SK-N-SH (cell line): Measurements from ENCODE around the gene PCGF2. TPM values are rescaled to one million over a fixed set of nuclear protein-coding genes. Genes with fewer than 3 reads are reported as not detected.
A peak's percentile ranks its signal among the peaks of the same experiment; 100 is the strongest.

ENCODE experiments used
- CTCF ChIA-PET: fragments of 300-600, 350-600 bp; formaldehyde crosslinking; extraction: SDS; loops from one replicate; lab custom pipeline; 2021; lab: Yijun Ruan, JAX
- POLR2A ChIA-PET: fragments of 350-600 bp; sonication (Branson Sonifier 250); formaldehyde crosslinking; extraction: SDS; loops from one replicate; lab custom pipeline; 2020; ENCODE audit warnings: antibody characterized with exemption, inconsistent platforms; lab: Yijun Ruan, JAX
- DNase-seq: peaks from one replicate; pipeline ENCODE4 v3.0.0; 2012
- H2AFZ ChIP-seq: fragments of 200-600 bp; sonication (generic); 2 replicates; pipeline ENCODE4 v1.8.1; 2016; ENCODE audit warnings: antibody characterized with exemption, mild to moderate bottlenecking, low read depth
- H3F3A ChIP-seq: fragments of 200-600 bp; sonication (generic); replicated peaks from 2 replicates; pipeline ENCODE3; 2016; ENCODE audit warnings: antibody characterized with exemption, mild to moderate bottlenecking; ENCODE audit not compliant: insufficient read depth
- H3K27ac ChIP-seq, 2 experiments: fragments of 200-500 bp in 1 of 2; fragments of 200-600 bp in 1 of 2; sonication (Bioruptor generic) in 1 of 2; sonication (generic), shearing (Covaris generic) in 1 of 2; 2 replicates each; pipeline versions ENCODE4 v1.5.1 to v1.6.1; 2014 to 2016; ENCODE audit warnings: low read depth in 2 of 2, inconsistent platforms in 1 of 2, low read length in 1 of 2, mild to moderate bottlenecking in 1 of 2, mixed read lengths in 1 of 2
- H3K27me3 ChIP-seq: fragments of 200-600 bp; sonication (generic), shearing (Covaris generic); 2 replicates; pipeline ENCODE4 v1.6.1; 2016; ENCODE audit warnings: mixed run types; ENCODE audit not compliant: insufficient read depth
- H3K36me3 ChIP-seq, 2 experiments: fragments of 200-500 bp in 1 of 2; fragments of 200-600 bp in 1 of 2; sonication (Bioruptor generic) in 1 of 2; sonication (generic) in 1 of 2; replicated peaks in 1 of 2; 2 replicates each; pipeline versions ENCODE3 to v1.5.1; 2014 to 2016; ENCODE audit warnings: low read length in 1 of 2, mild to moderate bottlenecking in 1 of 2; ENCODE audit not compliant: insufficient read depth in 2 of 2, control insufficient read depth in 1 of 2
- H3K4me1 ChIP-seq, 2 experiments: fragments of 200-500 bp in 1 of 2; fragments of 200-600 bp in 1 of 2; sonication (Bioruptor generic) in 1 of 2; sonication (generic), shearing (Covaris generic) in 1 of 2; 2 replicates each; pipeline versions ENCODE4 v1.5.1 to v1.6.1; 2014 to 2016; ENCODE audit warnings: low read depth in 1 of 2, low read length in 1 of 2, mixed run types in 1 of 2; ENCODE audit not compliant: insufficient read depth in 2 of 2, control insufficient read depth in 1 of 2
- H3K4me2 ChIP-seq: fragments of 200-600 bp; sonication (generic), shearing (Covaris generic); 2 replicates; pipeline ENCODE4 v1.6.1; 2017; ENCODE audit warnings: mixed run types
- H3K4me3 ChIP-seq, 2 experiments: fragments of 200-500 bp in 1 of 2; fragments of 200-600 bp in 1 of 2; sonication (Bioruptor generic) in 1 of 2; sonication (generic), shearing (Covaris generic) in 1 of 2; 2 replicates each; pipeline versions ENCODE4 v1.5.1 to v1.8.1; 2014 to 2016; ENCODE audit warnings: low read depth in 2 of 2, inconsistent platforms in 1 of 2, low read length in 1 of 2, mild to moderate bottlenecking in 1 of 2, mixed read lengths in 1 of 2, moderate library complexity in 1 of 2
- H3K79me2 ChIP-seq: fragments of 200-600 bp; sonication (generic); 2 replicates; pipeline ENCODE4 v1.8.1; 2017; ENCODE audit warnings: mild to moderate bottlenecking; ENCODE audit not compliant: insufficient read depth
- H3K9ac ChIP-seq: fragments of 200-600 bp; sonication (generic); 2 replicates; pipeline ENCODE4 v1.6.1; 2017; ENCODE audit warnings: mixed run types
- H3K9me2 ChIP-seq: fragments of 200-600 bp; sonication (generic); 2 replicates; pipeline ENCODE4 v1.6.1; 2017; ENCODE audit warnings: mixed run types
- H3K9me3 ChIP-seq: fragments of 200-600 bp; sonication (generic); 2 replicates; pipeline ENCODE4 v1.6.1; 2017; ENCODE audit warnings: mixed run types, mild to moderate bottlenecking, moderate library complexity
- H4K20me1 ChIP-seq: fragments of 200-600 bp; sonication (generic); 2 replicates; pipeline ENCODE4 v1.6.1; 2017; ENCODE audit warnings: mild to moderate bottlenecking, mixed run types; ENCODE audit not compliant: insufficient read depth
- ELF1 ChIP-seq: IDR thresholded peaks from 2 replicates; pipeline ENCODE4 v1.4.0; 2012
- FOSL2 ChIP-seq: IDR thresholded peaks from 2 replicates; pipeline ENCODE4 v1.4.0; 2012; ENCODE audit warnings: low read depth, mild to moderate bottlenecking, moderate library complexity, borderline replicate concordance
- GABPA ChIP-seq: IDR thresholded peaks from 2 replicates; pipeline ENCODE4 v1.4.0; 2012; ENCODE audit warnings: low read depth, mild to moderate bottlenecking
- MEF2A ChIP-seq: IDR thresholded peaks from 2 replicates; pipeline ENCODE4 v1.4.0; 2012; ENCODE audit warnings: low read depth, borderline replicate concordance
- NFIC ChIP-seq: IDR thresholded peaks from 2 replicates; pipeline ENCODE4 v1.4.0; 2012; ENCODE audit warnings: borderline replicate concordance
- NRF1 ChIP-seq: IDR thresholded peaks from 2 replicates; pipeline ENCODE4 v1.6.1; 2012; ENCODE audit warnings: low read depth, mild to moderate bottlenecking, low read length
- RAD21 ChIP-seq: IDR thresholded peaks from 2 replicates; pipeline ENCODE4 v1.6.1; 2012; ENCODE audit warnings: mild to moderate bottlenecking, low read length
- RCOR1 ChIP-seq: fragments of 150-350 bp; IDR thresholded peaks from 2 replicates; pipeline ENCODE4 v1.6.1; 2017; ENCODE audit warnings: antibody characterized with exemption, low read length
- RXRA ChIP-seq: IDR thresholded peaks from 2 replicates; pipeline ENCODE4 v1.4.0; 2012; ENCODE audit warnings: low read depth, mild to moderate bottlenecking, borderline replicate concordance
- SIN3A ChIP-seq: IDR thresholded peaks from 2 replicates; pipeline ENCODE4 v1.6.1; 2012; ENCODE audit warnings: low read depth, mild to moderate bottlenecking, low read length, moderate library complexity, borderline replicate concordance
- SMC3 ChIP-seq: IDR thresholded peaks from 2 replicates; pipeline ENCODE4 v1.6.1; 2012; ENCODE audit warnings: low read depth, low read length, improper control_type of control experiment
- TAF1 ChIP-seq: IDR thresholded peaks from 2 replicates; pipeline ENCODE4 v1.6.1; 2012; ENCODE audit warnings: low read depth, mild to moderate bottlenecking, low read length, moderate library complexity, borderline replicate concordance
- TCF12 ChIP-seq: IDR thresholded peaks from 2 replicates; pipeline ENCODE4 v1.4.0; 2012
- TEAD4 ChIP-seq: IDR thresholded peaks from 2 replicates; pipeline ENCODE4 v1.4.0; 2012; ENCODE audit warnings: mild to moderate bottlenecking, borderline replicate concordance; ENCODE audit not compliant: insufficient read depth
- WGBS: methylation state at CpG from one replicate; pipeline ENCODE4 v1.1.6; 2017; ENCODE audit warnings: low lambda C conversion rate; 5-methylcytosine and 5-hydroxymethylcytosine counted together
- polyA plus RNA-seq, 3 experiments: library from polyadenylated mRNA; depleted of rRNA; stranded (reverse); fragments of >200 nt; gene quantifications; 2 replicates each; pipeline ENCODE4 v1.2.3, GENCODE V29; 2012
- TF ChIP-seq, protein P1 (sequence below): IDR thresholded peaks from 2 replicates; pipeline ENCODE4 v1.6.1; 2012; ENCODE audit warnings: mild to moderate bottlenecking, low read depth, low read length, moderate library complexity
- TF ChIP-seq, protein P2 (sequence below): IDR thresholded peaks from 2 replicates; pipeline ENCODE4; 2012
- TF ChIP-seq, protein P3 (sequence below): IDR thresholded peaks from 2 replicates; pipeline ENCODE4 v1.4.0; 2012; ENCODE audit warnings: low read depth, borderline replicate concordance
- TF ChIP-seq, protein P4 (sequence below): IDR thresholded peaks from 2 replicates; pipeline ENCODE4 v1.4.0; 2012; ENCODE audit warnings: low read depth
- TF ChIP-seq, protein P5 (sequence below): fragments of 150-350 bp; IDR thresholded peaks from 2 replicates; pipeline ENCODE4 v1.6.1; 2016; ENCODE audit warnings: mild to moderate bottlenecking, low read depth, low read length
- TF ChIP-seq, protein P6 (sequence below): IDR thresholded peaks from 2 replicates; pipeline ENCODE4 v1.4.0; 2012; ENCODE audit warnings: low read depth, borderline replicate concordance

Gene PCGF2
- polyA plus RNA-seq, 1 of the 3 experiments (the other 2 are of a cell fraction): 39.8 TPM

DNA sequence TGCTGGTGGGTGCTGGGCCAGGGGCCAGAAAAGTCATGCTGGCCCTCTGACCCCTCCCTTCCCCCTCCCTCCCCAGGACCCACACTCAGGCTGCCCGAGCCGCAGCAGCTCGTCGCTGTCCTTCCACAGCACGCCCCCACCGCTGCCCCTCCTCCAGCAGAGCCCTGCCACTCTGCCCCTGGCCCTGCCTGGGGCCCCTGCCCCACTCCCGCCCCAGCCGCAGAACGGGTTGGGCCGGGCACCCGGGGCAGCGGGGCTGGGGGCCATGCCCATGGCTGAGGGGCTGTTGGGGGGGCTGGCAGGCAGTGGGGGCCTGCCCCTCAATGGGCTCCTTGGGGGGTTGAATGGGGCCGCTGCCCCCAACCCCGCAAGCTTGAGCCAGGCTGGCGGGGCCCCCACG is 26.3 kb downstream of the PCGF2 start:
- ChIA-PET POLR2A (no interaction called here), CTCF (interaction anchor here (1.6 to 5.4 kb wide), 2 partner anchors 13 to 45 kb away, joined by 7 to 36 read pairs; no protein-coding TSS in a partner anchor)
- H3K79me2 ChIP-seq: no peaks in the 10 kb centered on the region
- no peak overlapping the region for H3K4me3 ChIP-seq
- peak overlapping the region in 1 of 2 experiments; percentile 12; a peak in 1 of 4 replicates for H3K27ac ChIP-seq
- H4K20me1 ChIP-seq: no peaks in the 10 kb centered on the region
- H3K9me3 ChIP-seq: no peaks in the 10 kb centered on the region
- H3K27me3 ChIP-seq: no peaks in the 10 kb centered on the region
- TF ChIP-seq TCF12 (no peak), NFIC (no peak), TAF1 (no peak), RCOR1 (no peak), SIN3A (no peak), NRF1 (no peak), GABPA (no peak), ELF1 (no peak), MEF2A (no peak), FOSL2 (no peak), RXRA (no peak), SMC3 (no peak), RAD21 (no peak), TEAD4 (no peak)
- TF ChIP-seq, protein P1, sequence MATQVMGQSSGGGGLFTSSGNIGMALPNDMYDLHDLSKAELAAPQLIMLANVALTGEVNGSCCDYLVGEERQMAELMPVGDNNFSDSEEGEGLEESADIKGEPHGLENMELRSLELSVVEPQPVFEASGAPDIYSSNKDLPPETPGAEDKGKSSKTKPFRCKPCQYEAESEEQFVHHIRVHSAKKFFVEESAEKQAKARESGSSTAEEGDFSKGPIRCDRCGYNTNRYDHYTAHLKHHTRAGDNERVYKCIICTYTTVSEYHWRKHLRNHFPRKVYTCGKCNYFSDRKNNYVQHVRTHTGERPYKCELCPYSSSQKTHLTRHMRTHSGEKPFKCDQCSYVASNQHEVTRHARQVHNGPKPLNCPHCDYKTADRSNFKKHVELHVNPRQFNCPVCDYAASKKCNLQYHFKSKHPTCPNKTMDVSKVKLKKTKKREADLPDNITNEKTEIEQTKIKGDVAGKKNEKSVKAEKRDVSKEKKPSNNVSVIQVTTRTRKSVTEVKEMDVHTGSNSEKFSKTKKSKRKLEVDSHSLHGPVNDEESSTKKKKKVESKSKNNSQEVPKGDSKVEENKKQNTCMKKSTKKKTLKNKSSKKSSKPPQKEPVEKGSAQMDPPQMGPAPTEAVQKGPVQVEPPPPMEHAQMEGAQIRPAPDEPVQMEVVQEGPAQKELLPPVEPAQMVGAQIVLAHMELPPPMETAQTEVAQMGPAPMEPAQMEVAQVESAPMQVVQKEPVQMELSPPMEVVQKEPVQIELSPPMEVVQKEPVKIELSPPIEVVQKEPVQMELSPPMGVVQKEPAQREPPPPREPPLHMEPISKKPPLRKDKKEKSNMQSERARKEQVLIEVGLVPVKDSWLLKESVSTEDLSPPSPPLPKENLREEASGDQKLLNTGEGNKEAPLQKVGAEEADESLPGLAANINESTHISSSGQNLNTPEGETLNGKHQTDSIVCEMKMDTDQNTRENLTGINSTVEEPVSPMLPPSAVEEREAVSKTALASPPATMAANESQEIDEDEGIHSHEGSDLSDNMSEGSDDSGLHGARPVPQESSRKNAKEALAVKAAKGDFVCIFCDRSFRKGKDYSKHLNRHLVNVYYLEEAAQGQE: no peak
- TF ChIP-seq, protein P2, sequence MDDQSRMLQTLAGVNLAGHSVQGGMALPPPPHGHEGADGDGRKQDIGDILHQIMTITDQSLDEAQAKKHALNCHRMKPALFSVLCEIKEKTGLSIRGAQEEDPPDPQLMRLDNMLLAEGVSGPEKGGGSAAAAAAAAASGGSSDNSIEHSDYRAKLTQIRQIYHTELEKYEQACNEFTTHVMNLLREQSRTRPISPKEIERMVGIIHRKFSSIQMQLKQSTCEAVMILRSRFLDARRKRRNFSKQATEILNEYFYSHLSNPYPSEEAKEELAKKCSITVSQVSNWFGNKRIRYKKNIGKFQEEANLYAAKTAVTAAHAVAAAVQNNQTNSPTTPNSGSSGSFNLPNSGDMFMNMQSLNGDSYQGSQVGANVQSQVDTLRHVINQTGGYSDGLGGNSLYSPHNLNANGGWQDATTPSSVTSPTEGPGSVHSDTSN: no peak
- TF ChIP-seq, protein P3, sequence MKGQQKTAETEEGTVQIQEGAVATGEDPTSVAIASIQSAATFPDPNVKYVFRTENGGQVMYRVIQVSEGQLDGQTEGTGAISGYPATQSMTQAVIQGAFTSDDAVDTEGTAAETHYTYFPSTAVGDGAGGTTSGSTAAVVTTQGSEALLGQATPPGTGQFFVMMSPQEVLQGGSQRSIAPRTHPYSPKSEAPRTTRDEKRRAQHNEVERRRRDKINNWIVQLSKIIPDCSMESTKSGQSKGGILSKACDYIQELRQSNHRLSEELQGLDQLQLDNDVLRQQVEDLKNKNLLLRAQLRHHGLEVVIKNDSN: no peak
- TF ChIP-seq, protein P4, sequence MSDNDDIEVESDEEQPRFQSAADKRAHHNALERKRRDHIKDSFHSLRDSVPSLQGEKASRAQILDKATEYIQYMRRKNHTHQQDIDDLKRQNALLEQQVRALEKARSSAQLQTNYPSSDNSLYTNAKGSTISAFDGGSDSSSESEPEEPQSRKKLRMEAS: no peak
- TF ChIP-seq, protein P5, sequence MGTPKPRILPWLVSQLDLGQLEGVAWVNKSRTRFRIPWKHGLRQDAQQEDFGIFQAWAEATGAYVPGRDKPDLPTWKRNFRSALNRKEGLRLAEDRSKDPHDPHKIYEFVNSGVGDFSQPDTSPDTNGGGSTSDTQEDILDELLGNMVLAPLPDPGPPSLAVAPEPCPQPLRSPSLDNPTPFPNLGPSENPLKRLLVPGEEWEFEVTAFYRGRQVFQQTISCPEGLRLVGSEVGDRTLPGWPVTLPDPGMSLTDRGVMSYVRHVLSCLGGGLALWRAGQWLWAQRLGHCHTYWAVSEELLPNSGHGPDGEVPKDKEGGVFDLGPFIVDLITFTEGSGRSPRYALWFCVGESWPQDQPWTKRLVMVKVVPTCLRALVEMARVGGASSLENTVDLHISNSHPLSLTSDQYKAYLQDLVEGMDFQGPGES: no peak
- TF ChIP-seq, protein P6, sequence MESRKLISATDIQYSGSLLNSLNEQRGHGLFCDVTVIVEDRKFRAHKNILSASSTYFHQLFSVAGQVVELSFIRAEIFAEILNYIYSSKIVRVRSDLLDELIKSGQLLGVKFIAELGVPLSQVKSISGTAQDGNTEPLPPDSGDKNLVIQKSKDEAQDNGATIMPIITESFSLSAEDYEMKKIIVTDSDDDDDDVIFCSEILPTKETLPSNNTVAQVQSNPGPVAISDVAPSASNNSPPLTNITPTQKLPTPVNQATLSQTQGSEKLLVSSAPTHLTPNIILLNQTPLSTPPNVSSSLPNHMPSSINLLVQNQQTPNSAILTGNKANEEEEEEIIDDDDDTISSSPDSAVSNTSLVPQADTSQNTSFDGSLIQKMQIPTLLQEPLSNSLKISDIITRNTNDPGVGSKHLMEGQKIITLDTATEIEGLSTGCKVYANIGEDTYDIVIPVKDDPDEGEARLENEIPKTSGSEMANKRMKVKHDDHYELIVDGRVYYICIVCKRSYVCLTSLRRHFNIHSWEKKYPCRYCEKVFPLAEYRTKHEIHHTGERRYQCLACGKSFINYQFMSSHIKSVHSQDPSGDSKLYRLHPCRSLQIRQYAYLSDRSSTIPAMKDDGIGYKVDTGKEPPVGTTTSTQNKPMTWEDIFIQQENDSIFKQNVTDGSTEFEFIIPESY: no peak
- H2AFZ ChIP-seq: no peak overlapping the region
- no peak overlapping the region for H3K4me2 ChIP-seq
- DNase-seq: no peak
- peaks cover 11% of the 10 kb centered on the region for H3F3A ChIP-seq
- WGBS: 80% methylated on average over 3 of the region's 16 CpGs
- H3K4me1 ChIP-seq: peaks cover 5 to 30% of the 10 kb centered on the region in 2 experiments; a peak in 1 of 4 replicates
- H3K36me3 ChIP-seq: peaks cover 16 to 50% of the 10 kb centered on the region in 2 experiments
- no peak overlapping the region for H3K9ac ChIP-seq
- H3K9me2 ChIP-seq: no peaks in the 10 kb centered on the region
